ENCODE data around the gene GDPD4. TPM values are rescaled to one million over a fixed set of nuclear protein-coding genes. Genes with fewer than 3 reads are reported as not detected.

Gene GDPD4
- total RNA-seq, 4 donors from 2014 or later, result not detected

DNA sequence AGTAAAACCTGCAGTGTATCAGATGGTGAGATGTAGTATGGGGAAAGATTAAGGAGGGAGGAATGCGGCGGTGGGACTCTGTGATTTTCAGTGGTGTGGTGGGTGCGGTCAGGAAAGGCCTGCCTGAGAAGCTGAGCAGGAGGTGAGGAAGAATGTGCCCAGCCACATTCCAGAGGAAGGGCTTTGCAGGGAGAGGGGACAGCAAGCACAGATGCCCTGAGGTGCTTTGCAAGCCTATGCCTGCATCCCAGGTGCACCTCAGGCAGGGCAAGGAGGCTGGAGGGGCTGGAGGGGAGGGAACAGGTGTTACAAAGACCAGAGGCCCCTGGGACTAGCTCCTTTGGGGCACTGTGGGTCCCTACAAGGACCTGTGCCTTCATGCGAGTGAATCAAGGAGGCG is 131.4 kb downstream of the GDPD4 start:
- Histone ChIP-seq H3K36me3 (no peaks in the 10 kb centered on the region), H3K4me1 (peaks cover 0 to 13% (median 0%) of the 10 kb centered on the region in 3 donors), H3K27ac (no peak overlapping the region), H3K4me3 (no peak overlapping the region), H3K9me3 (no peaks in the 10 kb centered on the region), H3K27me3 (no peaks in the 10 kb centered on the region)
- no peak for TF ChIP-seq POLR2A (IDR thresholded peaks at IDR 0.05)
- TF ChIP-seq, protein P1, sequence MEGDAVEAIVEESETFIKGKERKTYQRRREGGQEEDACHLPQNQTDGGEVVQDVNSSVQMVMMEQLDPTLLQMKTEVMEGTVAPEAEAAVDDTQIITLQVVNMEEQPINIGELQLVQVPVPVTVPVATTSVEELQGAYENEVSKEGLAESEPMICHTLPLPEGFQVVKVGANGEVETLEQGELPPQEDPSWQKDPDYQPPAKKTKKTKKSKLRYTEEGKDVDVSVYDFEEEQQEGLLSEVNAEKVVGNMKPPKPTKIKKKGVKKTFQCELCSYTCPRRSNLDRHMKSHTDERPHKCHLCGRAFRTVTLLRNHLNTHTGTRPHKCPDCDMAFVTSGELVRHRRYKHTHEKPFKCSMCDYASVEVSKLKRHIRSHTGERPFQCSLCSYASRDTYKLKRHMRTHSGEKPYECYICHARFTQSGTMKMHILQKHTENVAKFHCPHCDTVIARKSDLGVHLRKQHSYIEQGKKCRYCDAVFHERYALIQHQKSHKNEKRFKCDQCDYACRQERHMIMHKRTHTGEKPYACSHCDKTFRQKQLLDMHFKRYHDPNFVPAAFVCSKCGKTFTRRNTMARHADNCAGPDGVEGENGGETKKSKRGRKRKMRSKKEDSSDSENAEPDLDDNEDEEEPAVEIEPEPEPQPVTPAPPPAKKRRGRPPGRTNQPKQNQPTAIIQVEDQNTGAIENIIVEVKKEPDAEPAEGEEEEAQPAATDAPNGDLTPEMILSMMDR (IDR thresholded peaks at IDR 0.05), result no peak
- DNase-seq, result no peak
- intact Hi-C loops (cut with DNase I), result no loop called here
- 86 to 93% methylated on average over 5 of the region's 5 CpGs for WGBS, 2 donors

DNA sequence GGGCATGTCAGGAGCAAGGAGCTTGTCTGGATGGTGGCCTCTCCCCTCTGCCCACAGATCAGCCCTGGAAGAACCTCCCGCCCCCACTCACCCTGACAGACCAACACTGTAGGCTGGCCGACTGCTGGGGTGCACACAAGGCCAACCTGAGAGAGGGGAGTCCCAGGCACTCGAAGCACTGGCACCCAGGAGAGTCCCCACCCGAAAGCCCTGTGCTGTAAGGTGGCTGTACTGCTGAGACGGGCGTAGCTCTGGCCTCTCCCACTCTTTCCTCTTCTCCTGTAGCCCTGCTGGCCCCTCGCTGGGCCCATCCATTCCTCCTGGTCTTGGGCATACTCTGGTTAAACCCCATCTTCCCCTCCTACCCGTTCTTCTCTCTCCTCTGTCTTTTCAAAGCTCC is 133.7 kb downstream of the GDPD4 start:
- H3K4me1 ChIP-seq, result peaks cover 0 to 13% (median 0%) of the 10 kb centered on the region in 3 donors
- H3K27me3 ChIP-seq, result no peaks in the 10 kb centered on the region
- TF ChIP-seq POLR2A (IDR thresholded peaks at IDR 0.05), result no peak
- TF ChIP-seq, protein P1 (IDR thresholded peaks at IDR 0.05), result no peak
- 80 to 93% methylated on average over 7 of the region's 8 CpGs for WGBS, 2 donors
- H3K27ac ChIP-seq, result no peak overlapping the region
- H3K9me3 ChIP-seq, result no peaks in the 10 kb centered on the region
- intact Hi-C loops (cut with DNase I), result no loop called here
- no peak for DNase-seq
- no peaks in the 10 kb centered on the region for H3K36me3 ChIP-seq
- no peak overlapping the region for H3K4me3 ChIP-seq

DNA sequence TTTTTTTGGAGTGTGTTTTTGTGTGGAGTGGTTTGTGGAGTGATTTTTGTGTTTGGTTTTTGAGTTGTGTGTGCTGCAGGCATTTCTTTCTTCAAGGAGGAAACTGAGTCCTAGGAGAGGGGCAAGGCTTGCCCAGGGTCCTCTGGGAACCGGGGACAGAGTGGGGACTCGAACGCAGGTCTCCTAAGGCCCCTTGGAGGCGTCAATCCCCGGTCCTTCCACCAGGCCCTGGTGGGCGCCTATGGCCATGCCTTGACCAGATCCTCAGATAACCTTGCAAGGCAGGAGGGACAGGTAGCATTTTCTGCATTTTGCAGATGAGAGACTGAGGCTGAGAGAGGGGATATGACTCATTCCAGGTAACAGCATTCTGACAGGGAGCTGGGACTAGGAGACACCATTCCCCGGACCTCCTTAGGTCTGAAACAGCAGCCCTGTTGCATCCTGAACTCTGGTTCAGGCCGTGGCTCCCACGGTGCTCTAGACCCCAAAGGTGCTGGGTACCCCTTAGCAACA is 134.3 kb downstream of the GDPD4 start:
- WGBS, 2 donors, result 66 to 83% methylated on average over 5 to 8 of the region's 9 CpGs
- intact Hi-C loops (cut with DNase I), result no loop called here
- H3K27ac ChIP-seq, result no peak overlapping the region
- H3K4me1 ChIP-seq, result peaks cover 0 to 6% (median 0%) of the 10 kb centered on the region in 3 donors
- TF ChIP-seq, protein P1 (IDR thresholded peaks at IDR 0.05), result no peak
- no peak for TF ChIP-seq POLR2A (IDR thresholded peaks at IDR 0.05)
- DNase-seq, result no peak
- no peaks in the 10 kb centered on the region for H3K27me3 ChIP-seq
- no peaks in the 10 kb centered on the region for H3K9me3 ChIP-seq
- no peaks in the 10 kb centered on the region for H3K36me3 ChIP-seq
- no peak overlapping the region for H3K4me3 ChIP-seq

Other genes with a start within 250 kb of the GDPD4 start
- 10 to 100 TPM in 3 of 4 donors, 1 to 10 TPM in 1; 9.3 to 63.2 (median 13.5) TPM for gene CAPN5, start 234.7 kb downstream of the GDPD4 start, total RNA-seq
- gene OMP, start 198.8 kb downstream of the GDPD4 start, total RNA-seq, result 1 to 10 TPM in 1 of 4 donors, not detected in 3; 1.1 TPM
- 1 to 10 TPM in 2 of 4 donors, under 1 TPM in 2; 0.15 to 4.0 (median 1.2) TPM for gene MYO7A, start 173.4 kb downstream of the GDPD4 start, total RNA-seq
- gene PAK1, start 172.4 kb upstream of the GDPD4 start, total RNA-seq, result 10 to 100 TPM; 17.4 to 41.6 (median 24.8) TPM

Data from esophagus squamous epithelium (tissue), 5 donors.